GM18519 (cell line): ENCODE measurements around the gene F12.
A peak's percentile ranks its signal among the peaks of the same experiment; 100 is the strongest.
"Not testable (repeated sequence)": the region's sequence is repeated elsewhere in the genome, so short reads cannot be mapped to it uniquely, and the experiment has no call there.

Source experiments
- ATAC-seq: cut with Tn5 transposase; IDR thresholded peaks from one replicate; pipeline ENCODE4 v1.9.1; 2021; ENCODE audit warnings: mild to moderate bottlenecking, moderate library complexity; ENCODE audit not compliant: unreplicated experiment, low FRiP score

F12 gene

DNA sequence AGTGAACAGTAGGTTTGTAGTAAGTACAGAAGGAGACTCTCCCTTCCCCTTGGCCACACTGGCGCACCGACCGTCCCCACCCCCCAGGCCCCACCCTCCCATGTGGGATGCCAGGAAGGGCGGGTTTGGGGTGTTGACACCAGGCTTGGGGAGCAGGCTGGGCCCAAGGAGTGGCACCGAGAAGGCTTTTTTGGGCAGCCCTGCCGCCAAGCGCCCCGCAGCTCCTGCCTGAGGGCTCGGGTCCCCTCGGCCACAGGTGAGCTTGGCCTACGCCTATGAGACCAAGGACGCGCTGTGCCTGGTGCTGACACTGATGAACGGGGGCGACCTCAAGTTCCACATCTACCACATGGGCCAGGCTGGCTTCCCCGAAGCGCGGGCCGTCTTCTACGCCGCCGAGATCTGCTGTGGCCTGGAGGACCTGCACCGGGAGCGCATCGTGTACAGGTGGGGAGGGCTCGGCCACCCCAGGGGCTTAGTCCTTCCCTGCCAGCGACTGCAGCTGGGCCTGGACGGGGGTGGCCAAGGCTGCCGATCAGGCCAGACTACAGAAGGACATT, 24.4 kb upstream of the F12 start:
- ATAC-seq: no peak

DNA sequence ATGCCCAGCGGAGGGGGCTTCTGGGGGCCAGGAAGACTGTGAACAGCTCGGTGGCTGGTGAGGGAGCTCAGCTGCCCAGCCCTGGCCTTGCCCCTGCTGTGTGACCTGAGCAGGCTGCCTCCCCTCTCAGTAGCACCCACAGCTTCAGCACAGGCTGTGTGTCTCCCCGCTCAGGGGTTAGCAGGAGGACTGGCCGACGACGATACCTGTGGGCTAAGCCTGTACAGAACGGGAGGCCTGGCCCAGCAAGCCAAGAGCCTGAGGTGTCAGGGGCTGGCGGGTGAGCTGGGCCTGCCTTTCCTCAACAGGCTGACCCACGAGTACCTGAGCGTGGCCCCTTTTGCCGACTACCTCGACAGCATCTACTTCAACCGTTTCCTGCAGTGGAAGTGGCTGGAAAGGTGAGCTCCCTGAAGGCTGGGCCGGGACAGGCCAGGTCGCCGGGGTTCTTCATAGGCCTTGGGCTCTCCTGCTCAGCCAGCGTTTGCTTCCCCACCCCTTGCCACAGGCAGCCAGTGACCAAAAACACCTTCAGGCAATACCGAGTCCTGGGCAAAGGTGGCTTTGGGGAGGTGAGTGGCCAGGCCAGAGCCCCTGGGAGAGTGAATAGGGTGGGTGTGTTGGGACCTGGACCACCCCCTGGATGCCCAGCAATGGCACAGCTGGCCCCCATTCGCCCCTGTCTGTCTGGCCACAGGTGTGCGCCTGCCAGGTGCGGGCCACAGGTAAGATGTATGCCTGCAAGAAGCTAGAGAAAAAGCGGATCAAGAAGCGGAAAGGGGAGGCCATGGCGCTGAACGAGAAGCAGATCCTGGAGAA, 23.7 kb upstream of the F12 start:
- ATAC-seq: no peak

DNA sequence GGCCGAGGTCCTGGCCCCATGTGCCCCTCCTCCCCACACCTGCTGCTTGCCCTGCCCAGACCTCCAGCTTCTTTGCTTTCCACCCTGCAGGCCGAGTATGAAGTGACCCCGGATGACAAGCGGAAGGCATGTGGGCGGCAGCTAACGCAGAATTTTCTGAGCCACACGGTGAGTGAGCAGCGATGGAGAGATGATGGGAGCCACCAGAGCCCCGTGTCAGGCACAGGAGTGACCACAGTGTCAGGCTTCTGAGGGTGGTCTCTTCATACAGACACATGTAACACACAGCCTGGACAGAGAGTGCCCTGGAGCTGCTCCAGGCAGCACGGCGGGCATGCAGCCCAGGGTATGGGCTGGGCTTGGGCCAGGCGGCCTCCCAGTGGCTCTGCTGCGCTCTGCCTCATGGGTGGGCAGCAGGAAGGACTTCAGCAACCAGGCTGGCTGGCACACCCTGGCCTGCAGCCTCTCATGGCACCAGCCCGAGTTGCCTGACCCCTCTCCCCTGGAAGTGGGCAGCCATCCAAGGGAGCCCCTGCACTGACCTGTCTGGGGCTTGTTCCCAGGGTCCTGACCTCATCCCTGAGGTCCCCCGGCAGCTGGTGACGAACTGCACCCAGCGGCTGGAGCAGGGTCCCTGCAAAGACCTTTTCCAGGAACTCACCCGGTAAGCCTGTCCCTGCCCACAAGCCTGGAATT, 22.9 kb upstream of the F12 start:
- ATAC-seq: peak; percentile 8

DNA sequence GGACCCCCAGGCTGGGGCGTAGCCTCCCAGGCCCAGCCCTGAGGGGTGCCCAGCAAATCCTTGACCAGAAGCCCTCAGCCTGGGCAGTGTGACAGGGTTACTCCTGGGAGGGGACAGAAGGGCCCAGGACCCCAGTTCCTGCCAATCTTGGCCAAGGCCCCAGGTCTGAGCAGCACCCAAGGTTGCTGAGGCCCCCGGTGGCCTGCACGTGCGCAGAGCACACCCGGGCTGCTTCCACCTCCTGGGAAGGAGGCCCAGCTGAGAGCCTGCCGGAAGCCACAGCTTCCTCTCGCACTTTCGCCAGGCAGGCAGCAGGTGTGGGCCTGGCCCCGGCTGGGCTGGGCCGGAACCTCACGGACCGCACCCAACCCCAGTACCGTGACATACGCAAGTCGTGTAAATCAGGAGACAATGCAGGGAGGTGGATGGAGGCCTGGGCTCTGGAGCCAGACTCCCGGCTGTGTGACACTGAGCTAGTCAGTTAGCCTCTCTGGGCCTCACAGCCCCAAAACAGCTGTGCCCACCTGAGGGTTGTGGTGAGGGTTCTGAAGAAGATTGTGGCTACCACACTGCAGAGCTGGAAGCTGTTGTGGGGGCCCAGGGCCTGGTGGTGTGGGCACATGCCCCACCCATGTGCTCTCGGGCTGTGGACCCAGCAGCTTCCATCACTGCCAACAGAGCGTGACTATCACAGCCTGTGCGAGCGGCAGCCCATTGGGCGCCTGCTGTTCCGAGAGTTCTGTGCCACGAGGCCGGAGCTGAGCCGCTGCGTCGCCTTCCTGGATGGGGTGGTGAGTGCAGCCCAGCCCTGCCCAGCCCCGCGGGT, 22.2 kb upstream of the F12 start:
- ATAC-seq: peak; percentile 25

DNA sequence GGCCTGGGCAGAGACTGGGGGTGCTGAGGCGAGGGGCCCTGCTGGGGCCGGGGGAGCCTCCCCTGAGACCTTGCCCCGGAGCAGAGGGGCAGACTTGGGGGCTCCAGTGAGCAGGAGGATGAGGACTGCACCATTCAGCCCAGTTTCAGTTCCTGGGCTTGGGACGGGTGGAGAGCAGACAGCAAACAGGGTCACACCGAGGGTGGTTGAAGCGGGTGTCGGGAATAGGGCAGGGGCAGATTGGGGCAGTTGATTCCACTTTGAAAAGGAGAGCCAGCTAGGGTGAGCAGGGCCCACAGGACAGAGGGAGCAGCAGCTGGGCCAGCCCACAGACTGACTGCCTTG, 21.6 kb upstream of the F12 start:
- no peak for ATAC-seq

DNA sequence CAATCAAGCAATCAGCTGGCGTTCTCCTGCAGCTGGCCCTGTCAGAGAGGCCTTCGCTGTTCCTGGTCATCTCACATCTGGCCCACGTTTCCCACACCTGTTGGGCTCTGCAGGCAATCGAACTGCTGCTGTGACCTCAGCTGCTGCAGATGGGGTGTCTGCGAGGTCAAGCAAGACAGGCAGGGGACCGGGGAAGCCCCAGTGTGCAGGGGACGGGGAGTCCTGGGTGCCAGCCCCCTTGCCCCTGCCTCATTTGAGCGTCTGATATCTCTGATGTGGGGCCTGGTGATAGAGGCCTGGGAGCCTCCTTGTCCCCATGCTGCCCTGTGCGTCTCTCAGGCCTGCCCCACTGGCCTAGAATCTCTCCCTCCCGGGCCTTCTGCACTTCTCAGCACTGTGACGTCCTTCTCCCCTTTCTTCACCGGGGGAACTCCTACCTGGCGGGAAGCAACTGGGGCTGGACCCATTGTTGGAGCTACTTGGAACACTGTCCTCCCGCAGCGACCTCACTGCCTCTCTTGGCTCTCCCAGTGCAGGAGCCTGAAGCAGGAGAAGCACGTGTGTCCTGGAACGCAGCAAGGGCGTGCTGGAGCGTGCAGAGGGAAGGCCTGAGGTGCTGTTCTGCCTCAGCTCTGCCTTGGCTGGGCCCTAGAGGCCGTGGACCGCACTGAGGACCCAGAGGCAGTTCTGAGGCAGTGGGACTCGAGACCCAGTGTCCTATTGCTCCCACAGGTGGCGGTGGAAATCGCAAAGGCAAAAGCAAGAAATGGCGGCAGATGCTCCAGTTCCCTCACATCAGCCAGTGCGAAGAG, 21.0 kb upstream of the F12 start:
- ATAC-seq: no peak

DNA sequence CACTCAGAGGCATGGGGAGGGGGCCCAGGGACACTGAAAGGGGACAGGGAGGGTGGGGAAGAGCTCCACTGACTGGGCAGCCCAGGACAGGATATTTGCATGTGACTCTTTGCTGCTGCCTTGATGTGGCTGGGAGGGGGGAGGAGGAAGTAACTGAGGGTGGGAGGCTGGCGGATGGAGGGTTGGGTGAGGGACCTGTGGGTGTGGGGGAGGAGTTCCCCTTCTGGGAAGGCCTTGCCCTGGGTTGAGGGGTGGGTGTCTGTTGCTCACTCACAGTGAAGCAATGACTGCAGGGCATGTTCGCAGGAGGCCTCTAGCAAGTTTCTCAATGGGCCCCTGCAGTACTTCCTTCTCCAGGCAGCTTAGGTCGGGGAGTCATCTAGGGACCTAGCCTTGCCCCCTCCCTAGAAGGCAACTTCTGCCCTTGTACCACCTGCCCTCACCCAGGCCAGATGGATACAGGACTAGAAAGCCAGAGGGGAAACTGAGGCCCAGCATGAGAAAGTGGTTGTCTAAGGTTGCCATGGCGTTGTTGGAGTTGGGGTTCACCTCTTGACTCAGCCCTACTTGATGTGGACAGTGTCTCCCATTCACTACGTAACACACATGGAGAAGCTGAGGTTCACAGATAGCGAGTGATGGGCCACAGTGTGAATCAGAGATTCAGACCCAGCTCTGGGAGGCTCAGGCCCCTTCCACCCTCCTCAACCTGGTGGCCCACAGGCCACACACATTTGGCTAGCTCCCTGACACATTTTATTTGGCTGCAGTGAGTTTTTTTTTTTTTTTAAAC, 20.1 kb upstream of the F12 start:
- ATAC-seq: no peak

DNA sequence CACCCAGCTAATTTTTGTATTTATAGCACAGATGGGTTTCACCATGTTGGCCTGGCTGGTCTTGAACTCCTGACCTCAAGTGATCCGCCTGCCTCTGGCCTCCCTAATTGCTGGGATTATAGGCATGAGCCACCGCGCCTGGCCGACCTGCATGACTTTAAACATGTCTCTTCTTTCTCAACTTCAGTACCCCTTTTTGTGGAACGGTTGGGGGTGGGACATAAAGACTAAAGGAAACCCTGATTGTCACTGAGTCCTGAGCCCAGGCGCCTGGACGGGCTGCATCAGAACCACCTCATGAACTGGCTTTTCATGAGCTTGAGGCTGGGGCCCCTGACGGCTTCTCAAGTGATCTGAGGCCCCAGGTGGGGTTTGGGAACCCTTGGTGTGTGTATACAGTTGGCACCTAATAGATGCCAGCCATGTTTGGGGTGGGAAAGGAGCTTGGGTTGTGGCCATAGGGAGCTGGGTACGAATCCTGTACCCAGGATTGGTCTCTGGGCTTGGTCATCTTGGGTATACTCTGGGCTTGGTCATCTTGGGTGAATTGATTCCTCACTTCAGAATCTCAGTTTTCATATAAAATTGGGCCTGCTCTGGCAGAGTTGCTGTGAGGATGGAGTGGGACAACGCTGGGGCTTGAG, 19.3 kb upstream of the F12 start:
- no peak for ATAC-seq

DNA sequence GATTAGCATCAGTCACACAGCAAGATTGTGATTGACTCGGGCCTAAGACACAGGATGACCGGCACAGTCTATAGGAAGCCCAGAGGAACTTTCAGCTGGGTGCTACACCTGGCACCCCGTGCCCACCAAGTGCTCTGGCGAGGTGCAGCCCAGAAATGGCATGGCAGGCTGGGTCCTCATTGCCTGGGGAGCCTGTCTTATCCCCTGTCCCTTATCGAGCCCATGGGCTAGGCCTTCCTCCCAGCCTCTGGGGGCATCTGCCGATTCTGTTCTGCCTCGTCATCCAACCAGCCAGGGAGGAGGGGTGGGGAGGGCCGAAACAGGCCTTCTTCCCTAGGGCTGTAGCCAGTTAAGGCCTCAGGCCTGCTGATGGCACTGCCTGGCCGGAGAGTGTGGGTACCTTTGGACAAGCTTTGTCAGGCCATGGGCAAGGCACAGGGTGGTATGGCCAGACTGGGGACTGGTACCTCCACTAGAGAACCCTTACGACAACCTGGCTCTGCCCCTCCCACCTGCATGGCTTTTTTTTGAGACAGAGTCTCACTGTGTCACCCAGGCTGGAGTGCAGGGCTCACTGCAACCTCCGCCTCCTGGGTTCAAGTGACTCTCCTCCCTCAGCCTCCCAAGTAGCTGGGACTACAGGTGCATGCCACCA, 18.7 kb upstream of the F12 start:
- no peak for ATAC-seq

DNA sequence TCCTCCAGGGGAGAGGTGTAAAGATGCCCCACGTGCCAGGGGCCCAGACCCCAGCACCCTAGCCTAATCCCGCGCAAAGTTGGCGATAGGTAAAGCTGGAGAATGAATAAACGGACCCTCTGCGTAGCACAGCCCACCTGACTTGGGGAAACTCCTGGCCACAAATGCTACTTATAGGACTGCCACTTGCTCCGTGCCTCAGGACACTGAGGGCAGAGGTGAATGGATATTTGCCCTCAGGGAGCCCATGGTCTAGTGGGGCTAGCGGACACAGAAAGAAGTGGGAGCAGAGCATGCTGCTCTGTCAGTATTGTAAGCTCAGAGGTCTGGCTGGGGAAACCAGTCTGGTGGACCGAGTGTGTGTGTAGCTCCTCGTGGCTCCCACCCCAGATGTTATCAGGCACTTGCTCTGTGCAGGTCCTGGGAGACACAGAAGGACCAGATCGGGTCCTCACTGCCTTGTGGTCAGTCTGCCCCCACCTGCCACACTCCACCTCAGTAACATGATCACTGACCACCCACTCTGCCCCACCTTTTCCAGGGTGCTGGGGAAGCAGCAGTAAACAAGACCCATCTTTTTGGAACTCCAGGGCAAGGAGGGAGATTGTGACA, 18.0 kb upstream of the F12 start:
- ATAC-seq: no peak

DNA sequence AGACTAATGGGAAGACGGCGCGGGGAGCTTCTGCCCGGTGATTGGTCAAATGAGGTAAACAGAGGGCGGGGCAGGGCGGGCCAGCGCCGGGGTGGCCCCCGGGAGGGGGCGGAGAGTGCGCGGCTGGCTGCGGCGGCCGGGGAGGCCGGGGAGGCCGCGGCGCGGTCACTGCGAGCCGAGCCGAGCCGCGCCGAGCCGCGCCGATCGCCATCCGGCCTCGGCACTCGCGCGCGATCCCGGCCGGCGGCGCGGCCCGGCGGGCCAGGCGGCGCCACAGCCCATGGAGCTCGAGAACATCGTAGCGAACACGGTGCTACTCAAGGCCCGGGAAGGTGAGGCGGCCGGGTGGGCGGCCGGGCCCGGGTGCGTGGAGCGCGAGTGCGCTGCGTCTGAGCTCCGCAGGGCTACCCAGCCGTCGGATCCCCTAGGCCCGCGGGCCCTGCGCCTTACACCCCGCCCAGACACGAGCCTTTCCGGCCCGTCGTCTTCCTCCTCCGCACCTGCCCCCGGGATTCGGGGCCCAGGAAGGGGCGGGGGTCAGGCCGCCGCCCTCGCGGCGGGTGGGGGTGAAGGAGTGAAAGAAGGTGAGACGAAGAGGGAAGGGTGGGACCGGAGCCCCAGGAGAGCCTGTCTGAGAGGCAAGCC, 17.3 kb upstream of the F12 start, which contains the start of gene GRK6:
TSS of gene GRK6 (plus strand) at position 111 of the 645 bp plus-strand sequence. CDS start at position 281, 170 bp downstream.
- peak; percentile 7 for ATAC-seq

DNA sequence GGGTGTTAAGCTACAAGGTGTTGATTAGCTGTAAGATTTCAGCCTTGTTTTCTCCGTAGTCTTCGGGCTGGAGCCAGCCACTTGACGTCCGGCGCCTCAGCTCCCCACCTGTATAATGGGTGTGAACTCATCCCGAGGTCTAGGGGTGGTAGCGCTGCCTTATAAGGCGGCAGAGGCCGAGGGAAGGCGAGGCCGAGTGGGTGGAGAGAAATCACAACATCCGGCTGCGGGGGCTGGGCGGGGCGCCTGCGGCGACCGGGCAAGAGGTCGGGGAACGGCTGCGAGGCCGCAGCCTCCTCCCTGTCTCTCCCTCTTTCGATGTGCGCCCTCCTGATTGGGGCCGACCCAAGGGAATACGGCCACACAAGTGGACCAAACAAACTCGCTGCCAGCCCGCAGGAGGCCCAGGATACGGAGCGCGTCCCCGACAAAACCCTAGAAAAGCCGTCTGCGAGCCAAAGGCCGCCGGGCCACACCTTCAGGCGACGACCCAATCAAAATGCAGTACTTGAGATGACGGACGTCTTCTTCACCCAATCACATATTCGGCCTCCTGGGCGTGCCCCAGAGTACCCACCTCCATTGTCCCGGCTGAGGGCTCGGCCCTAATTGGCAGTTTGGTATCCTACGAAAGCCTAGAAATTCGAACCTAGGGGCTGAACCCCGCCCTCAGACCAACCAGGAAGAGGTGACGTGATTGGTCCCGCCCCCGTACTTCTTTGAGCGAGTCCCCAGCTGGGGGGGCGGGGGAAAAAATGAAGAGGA, 16.6 kb upstream of the F12 start:
- ATAC-seq: peak; percentile 79

DNA sequence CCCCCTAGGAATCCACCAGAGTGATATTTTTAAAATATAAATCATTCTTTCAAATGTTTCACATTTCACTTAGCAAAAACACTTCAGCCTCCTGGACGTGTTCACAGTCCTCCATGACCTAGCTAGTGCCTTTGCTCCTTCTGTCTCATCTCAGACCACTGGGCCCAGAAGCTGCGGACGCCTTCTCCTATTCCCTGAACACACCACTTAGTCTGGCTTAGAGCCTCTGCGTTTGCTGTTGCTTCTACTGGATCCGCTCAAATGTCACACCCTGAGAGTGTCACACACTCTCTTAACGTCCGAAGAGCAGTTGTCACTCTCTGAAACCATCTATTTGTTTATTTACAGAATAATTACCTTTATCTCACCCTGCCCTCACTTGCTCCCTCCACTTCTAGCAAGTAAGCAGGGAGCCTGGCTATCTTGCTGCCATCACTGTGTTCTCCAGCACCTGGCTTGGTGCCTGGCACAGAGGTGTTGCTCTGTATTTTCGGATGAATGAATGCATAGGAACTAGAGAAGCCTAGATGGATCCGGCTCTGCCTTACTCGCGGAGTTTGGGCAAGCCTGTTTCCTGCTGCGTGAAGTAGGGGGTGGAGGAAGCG, 15.9 kb upstream of the F12 start:
- ATAC-seq: no peak

DNA sequence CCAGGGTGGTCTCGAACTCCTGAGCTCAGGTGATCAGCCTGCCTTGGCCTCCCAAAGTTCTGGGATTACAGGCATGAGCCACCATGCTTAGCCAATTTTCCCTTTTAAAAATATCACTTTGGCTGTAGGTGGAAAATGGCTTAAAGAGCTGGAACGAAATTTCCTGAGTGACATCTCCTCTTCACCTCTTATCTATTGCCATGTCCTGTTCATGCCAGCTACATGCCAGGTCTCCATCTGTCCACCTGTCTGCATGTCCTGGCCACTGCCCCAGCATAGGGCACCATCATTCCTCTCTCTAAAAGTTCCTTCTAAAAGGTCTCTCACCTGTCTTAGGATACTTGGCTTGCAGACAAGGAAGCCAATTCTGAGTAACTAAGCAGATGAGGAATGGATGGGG, 14.3 kb upstream of the F12 start:
- ATAC-seq: no peak

DNA sequence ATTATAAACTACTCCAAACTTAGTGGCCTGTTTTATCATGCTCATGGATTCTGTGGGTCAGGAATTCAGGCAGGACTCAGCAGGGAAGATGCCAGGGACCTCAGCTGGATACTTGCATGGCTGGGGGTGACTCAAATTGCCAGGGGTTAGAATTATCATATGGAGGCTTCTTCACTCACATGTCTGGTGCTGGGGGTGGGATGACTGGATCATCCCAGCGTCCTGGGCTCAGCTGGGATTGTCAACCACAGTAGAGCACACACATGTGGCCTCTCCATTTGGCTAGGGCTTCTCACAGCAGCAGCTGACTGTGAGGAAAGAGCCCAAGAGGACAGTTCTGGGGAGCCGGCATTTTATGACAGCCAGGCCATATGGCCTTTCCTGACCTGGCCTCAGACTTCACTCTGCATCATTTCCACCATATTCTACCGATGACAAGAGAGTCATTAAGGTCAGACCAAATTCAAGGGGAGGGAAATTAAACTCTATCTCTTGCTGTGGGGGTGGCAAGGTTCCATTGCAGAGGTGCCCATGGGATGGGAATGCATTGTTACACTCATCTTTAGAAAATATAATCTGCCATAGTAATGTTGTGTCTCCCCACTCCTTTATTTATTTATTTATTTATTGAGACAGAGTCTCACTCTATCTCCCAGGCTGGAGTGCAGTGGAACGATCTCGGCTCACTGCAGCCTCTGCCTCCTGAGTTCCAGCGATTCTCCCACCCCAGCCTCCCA, 11.9 kb upstream of the F12 start:
- ATAC-seq: no peak

DNA sequence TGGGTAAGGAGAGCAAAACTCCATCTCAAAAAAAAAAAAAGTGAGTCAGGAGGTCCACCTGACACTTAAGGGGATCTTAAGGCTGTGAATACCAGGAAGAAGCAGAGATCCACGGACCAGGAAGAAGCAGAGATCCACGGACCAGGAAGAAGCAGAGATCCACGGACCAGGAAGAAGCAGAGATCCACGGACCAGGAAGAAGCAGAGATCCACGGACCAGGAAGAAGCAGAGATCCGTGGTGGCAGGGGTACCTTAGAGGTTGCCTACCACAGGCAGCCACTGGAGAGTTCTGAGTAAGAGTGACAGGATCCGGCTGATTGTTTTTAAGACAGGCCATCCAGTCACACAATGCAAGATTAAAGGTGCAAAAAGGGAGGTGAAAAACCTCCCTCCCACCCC, 11.1 kb upstream of the F12 start:
- ATAC-seq: not testable (repeated sequence)
